ENCODE data around the gene IFNGR2. TPM values are rescaled to one million over a fixed set of nuclear protein-coding genes. Genes with fewer than 3 reads are reported as not detected.
A peak's percentile ranks its signal among the peaks of the same experiment; 100 is the strongest.

IFNGR2 gene
- total RNA-seq, 4 donors from 2014 or later = 53.7 to 96.3 (median 67.6) TPM

DNA sequence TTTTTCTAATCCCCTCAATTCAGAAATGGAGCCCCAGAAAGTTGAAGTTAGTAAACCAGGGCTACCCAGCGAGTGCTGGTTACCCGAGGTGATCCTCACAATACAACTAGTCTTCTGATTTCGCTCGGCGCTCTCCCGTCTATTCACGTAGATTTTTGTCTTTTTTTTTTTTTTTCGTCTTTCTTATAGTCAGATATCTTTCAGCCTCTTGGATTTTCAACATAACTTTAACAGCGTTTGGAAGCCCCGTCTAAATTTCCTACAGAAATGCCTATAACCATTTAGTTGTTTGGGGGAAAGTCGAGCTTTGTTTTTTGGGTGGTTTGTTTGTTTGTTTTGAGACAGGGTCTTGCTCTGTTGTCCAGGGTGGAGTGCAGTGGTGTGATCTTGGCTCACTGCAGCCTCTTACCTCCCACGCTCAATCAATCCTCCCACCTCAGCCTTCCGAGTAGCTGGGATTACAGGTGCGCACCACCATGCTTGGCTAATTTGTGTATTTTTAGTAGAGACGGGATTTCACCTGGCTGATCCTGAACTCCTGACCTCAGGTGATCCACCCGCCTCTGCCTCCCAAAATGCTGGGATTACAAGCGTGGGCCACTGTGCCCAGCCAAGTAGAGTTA is 77.4 kb downstream of the IFNGR2 start:
- Histone ChIP-seq H3K4me1 (peaks cover 0 to 8% (median 3%) of the 10 kb centered on the region in 4 donors), H3K4me3 (peak overlapping the region; percentile 89 to 95 (median 91)), H3K9me3 (no peaks in the 10 kb centered on the region), H3K36me3 (no peaks in the 10 kb centered on the region), H3K27ac (peak overlapping the region; percentile 96 to 99 (median 98)), H3K27me3 (no peaks in the 10 kb centered on the region)
- no peak for DNase-seq
- TF ChIP-seq CTCF (IDR thresholded peaks at IDR 0.05) (no peak), POLR2A (IDR thresholded peaks at IDR 0.05) (no peak)

- Histone ChIP-seq H3K4me3 (no peak overlapping the region), H3K9me3 (no peaks in the 10 kb centered on the region), H3K36me3 (no peaks in the 10 kb centered on the region), H3K4me1 (peaks cover 0 to 8% (median 3%) of the 10 kb centered on the region in 4 donors), H3K27me3 (no peaks in the 10 kb centered on the region), H3K27ac (no peak overlapping the region)
- TF ChIP-seq POLR2A (IDR thresholded peaks at IDR 0.05) (no peak), CTCF (IDR thresholded peaks at IDR 0.05) (no peak)
- no peak for DNase-seq
These were observed 78.2 kb downstream of the IFNGR2 start for GRCh38 chr21:33481314-33481943.

Other genes starting within 250 kb of the IFNGR2 start
- gene IFNAR2, start 173.5 kb upstream of the IFNGR2 start, total RNA-seq = 10 to 100 TPM in 2 of 4 donors, 1 to 10 TPM in 2; 6.6 to 13.2 (median 9.7) TPM
- 10 to 100 TPM in 3 of 4 donors, 1 to 10 TPM in 1; 6.6 to 95.6 (median 74.0) TPM for gene IL10RB, start 137.0 kb upstream of the IFNGR2 start, total RNA-seq
- 10 to 100 TPM; 14.9 to 23.1 (median 21.9) TPM for gene IFNAR1, start 78.4 kb upstream of the IFNGR2 start, total RNA-seq
- 100 to 1,000 TPM in 1 of 4 donors, 10 to 100 TPM in 3; 64.4 to 116 (median 94.7) TPM for gene TMEM50B, start 76.6 kb downstream of the IFNGR2 start, total RNA-seq
- gene DNAJC28, start 88.3 kb downstream of the IFNGR2 start, total RNA-seq = 1 to 10 TPM in 3 of 4 donors, not detected in 1; 1.9 to 4.4 (median 2.5) TPM
- gene GART, start 138.7 kb downstream of the IFNGR2 start, total RNA-seq = 10 to 100 TPM; 45.4 to 69.0 (median 61.7) TPM
- 1,000 to 10,000 TPM in 1 of 4 donors, 100 to 1,000 TPM in 3; 285 to 1,432 (median 485) TPM for gene SON, start 139.6 kb downstream of the IFNGR2 start, total RNA-seq
- 10 to 100 TPM in 2 of 4 donors, 1 to 10 TPM in 2; 9.2 to 26.3 (median 10.7) TPM for gene DONSON, start 185.3 kb downstream of the IFNGR2 start, total RNA-seq
- 100 to 1,000 TPM in 1 of 4 donors, 10 to 100 TPM in 3; 30.8 to 172 (median 48.5) TPM for gene CRYZL1, start 238.3 kb downstream of the IFNGR2 start, total RNA-seq
- 10 to 100 TPM; 41.0 to 56.9 (median 49.5) TPM for gene ITSN1, start 239.1 kb downstream of the IFNGR2 start, total RNA-seq

Measured in Peyer's patch (tissue), 4 donors.